Smooth muscle cell (in vitro differentiated cells): ENCODE data around the gene SEZ6L. TPM values are rescaled to one million over a fixed set of nuclear protein-coding genes. Genes with fewer than 3 reads are reported as not detected.

Experiments used
- DNase-seq: peaks from one replicate; lab custom pipeline; 2025; ENCODE audit not compliant: unreplicated experiment; lab: John Stamatoyannopoulos, UW
- H2AFZ ChIP-seq: fragments of 200-600 bp; sonication (generic); 2 replicates; pipeline ENCODE4 v1.6.0; 2016; ENCODE audit warnings: antibody characterized with exemption, low read depth, mild to moderate bottlenecking
- H3F3A ChIP-seq: fragments of 200-600 bp; sonication (generic); 2 replicates; pipeline ENCODE4 v1.6.0; 2017; ENCODE audit warnings: antibody characterized with exemption, low read depth
- H3K27ac ChIP-seq: fragments of 200-600 bp; sonication (generic); 2 replicates; pipeline ENCODE4 v1.5.1; 2016; ENCODE audit warnings: low read depth, mild to moderate bottlenecking
- H3K27me3 ChIP-seq: fragments of 200-600 bp; sonication (generic); 2 replicates; pipeline ENCODE4 v1.6.1; 2016; ENCODE audit warnings: low read depth, mild to moderate bottlenecking
- H3K36me3 ChIP-seq: fragments of 200-600 bp; sonication (generic); 2 replicates; pipeline ENCODE4 v1.5.1; 2016; ENCODE audit warnings: low read depth
- H3K4me1 ChIP-seq: fragments of 200-600 bp; sonication (generic); 2 replicates; pipeline ENCODE4 v1.5.1; 2016; ENCODE audit warnings: low read depth
- H3K4me2 ChIP-seq: fragments of 200-600 bp; sonication (generic); 2 replicates; pipeline ENCODE4 v1.6.0; 2016; ENCODE audit warnings: mild to moderate bottlenecking
- H3K4me3 ChIP-seq: fragments of 200-600 bp; sonication (generic); 2 replicates; pipeline ENCODE4 v1.5.1; 2016; ENCODE audit warnings: mild to moderate bottlenecking
- H3K79me2 ChIP-seq: fragments of 200-600 bp; sonication (generic); 2 replicates; pipeline ENCODE4 v1.6.0; 2016; ENCODE audit warnings: low read depth, mild to moderate bottlenecking
- H3K9ac ChIP-seq: fragments of 200-600 bp; sonication (generic); 2 replicates; pipeline ENCODE4 v1.6.0; 2016; ENCODE audit warnings: low read depth
- H3K9me3 ChIP-seq: fragments of 200-600 bp; sonication (generic); replicated peaks from 2 replicates; pipeline ENCODE4 v1.5.1; 2016; ENCODE audit warnings: low read depth
- H4K20me1 ChIP-seq: fragments of 200-600 bp; sonication (generic); 2 replicates; pipeline ENCODE4 v1.6.0; 2016; ENCODE audit warnings: low read depth
- WGBS: methylation state at CpG from one replicate; pipeline ENCODE4 v1.1.7; 2016; ENCODE audit warnings: low lambda C conversion rate; 5-methylcytosine and 5-hydroxymethylcytosine counted together
- polyA plus RNA-seq: library from polyadenylated mRNA; unstranded; fragments of >200 nt; fragmentation: Nextera tagmentation; extraction: Ambion mirVana; gene quantifications from 2 replicates; pipeline ENCODE4 v1.2.1, GENCODE V29; 2016
- total RNA-seq: library from RNA; depleted of rRNA; stranded (reverse); fragments of >200 nt; gene quantifications from 2 replicates; pipeline ENCODE4 v1.2.3, GENCODE V29; 2014
- TF ChIP-seq, protein P1 (sequence below): fragments of 200-600 bp; sonication (generic); IDR thresholded peaks from 2 replicates; pipeline ENCODE4 v1.5.1; 2017; ENCODE audit warnings: borderline replicate concordance, mild to moderate bottlenecking, antibody characterized with exemption; ENCODE audit not compliant: insufficient read depth, poor library complexity, severe bottlenecking

Gene SEZ6L
- total and polyA plus RNA-seq, 2 experiments from 2014 or later, result 2.1 TPM

DNA sequence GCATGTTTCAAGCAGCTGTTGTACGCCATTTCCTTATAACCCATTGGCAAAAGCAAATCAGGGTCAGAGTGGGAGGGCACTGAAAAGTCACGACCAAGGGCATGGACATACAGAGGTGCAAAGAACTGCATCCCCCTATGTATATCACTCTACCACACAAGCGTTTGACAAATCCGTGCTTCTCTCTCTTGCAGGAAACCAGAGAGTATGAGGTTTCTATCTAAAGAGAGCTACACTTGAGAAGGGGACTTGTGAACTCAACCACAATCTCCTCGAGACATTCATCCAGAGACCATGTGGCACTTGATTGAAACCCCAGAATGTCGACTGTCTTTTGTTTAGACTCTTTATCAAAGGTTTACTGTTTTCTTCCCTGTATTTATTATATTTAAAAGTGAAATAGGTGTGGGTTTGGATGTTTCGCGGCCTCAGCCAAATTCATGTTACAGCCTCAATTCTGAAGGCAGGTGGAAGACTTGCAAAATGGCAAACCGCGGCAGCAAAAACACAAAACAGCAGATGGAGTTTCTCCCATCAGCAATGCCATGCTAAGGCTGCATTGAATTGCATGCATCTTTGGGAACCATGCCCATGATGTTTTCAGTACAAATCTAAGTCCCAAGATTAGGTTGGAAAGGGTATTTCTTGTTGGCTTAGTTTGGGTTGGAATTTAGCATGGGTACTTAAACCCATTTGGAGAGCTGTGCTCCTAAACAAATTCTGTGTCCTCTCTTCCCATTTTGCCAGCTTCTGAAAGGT lies 211.0 kb downstream of the SEZ6L start:
- 88% methylated on average over 10 of the region's 10 CpGs for WGBS
- H3K9me3 ChIP-seq, result no peaks in the 10 kb centered on the region
- H3K4me3 ChIP-seq, result no peak overlapping the region
- no peaks in the 10 kb centered on the region for H3K79me2 ChIP-seq
- peaks cover 11% of the 10 kb centered on the region for H3K27me3 ChIP-seq
- H2AFZ ChIP-seq, result no peak overlapping the region
- H3K9ac ChIP-seq, result no peak overlapping the region
- no peak overlapping the region for H3K27ac ChIP-seq
- TF ChIP-seq, protein P1, sequence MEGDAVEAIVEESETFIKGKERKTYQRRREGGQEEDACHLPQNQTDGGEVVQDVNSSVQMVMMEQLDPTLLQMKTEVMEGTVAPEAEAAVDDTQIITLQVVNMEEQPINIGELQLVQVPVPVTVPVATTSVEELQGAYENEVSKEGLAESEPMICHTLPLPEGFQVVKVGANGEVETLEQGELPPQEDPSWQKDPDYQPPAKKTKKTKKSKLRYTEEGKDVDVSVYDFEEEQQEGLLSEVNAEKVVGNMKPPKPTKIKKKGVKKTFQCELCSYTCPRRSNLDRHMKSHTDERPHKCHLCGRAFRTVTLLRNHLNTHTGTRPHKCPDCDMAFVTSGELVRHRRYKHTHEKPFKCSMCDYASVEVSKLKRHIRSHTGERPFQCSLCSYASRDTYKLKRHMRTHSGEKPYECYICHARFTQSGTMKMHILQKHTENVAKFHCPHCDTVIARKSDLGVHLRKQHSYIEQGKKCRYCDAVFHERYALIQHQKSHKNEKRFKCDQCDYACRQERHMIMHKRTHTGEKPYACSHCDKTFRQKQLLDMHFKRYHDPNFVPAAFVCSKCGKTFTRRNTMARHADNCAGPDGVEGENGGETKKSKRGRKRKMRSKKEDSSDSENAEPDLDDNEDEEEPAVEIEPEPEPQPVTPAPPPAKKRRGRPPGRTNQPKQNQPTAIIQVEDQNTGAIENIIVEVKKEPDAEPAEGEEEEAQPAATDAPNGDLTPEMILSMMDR, result no peak
- no peaks in the 10 kb centered on the region for H4K20me1 ChIP-seq
- no peak overlapping the region for H3K4me2 ChIP-seq
- no peaks in the 10 kb centered on the region for H3F3A ChIP-seq
- peaks cover under 1% of the 10 kb centered on the region for H3K4me1 ChIP-seq
- H3K36me3 ChIP-seq, result no peaks in the 10 kb centered on the region
- DNase-seq, result no peak

DNA sequence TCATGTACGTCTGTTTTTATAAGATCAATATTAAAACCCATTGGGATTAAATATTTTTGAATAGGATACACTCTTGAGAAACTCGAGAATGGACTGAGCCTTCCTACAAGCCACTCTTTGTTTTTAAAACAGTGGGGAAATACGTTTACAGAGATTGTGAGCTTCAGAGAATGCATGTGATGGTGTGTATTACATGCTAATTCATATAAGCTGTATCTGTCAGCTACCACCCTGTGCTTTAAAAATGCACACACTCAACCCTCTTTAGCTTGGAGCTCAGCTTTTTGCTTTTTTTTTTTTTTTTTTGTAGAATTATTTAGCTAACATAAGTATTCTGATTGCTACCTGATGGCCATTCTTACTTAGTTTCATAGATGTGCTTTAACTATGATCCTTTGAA lies 213.5 kb downstream of the SEZ6L start:
- no peak overlapping the region for H3K4me2 ChIP-seq
- peaks cover 5% of the 10 kb centered on the region for H3K4me1 ChIP-seq
- peaks cover 11% of the 10 kb centered on the region for H3K27me3 ChIP-seq
- H3K36me3 ChIP-seq, result no peaks in the 10 kb centered on the region
- no peak overlapping the region for H2AFZ ChIP-seq
- no peak overlapping the region for H3K27ac ChIP-seq
- DNase-seq, result no peak
- H3K79me2 ChIP-seq, result no peaks in the 10 kb centered on the region
- no peaks in the 10 kb centered on the region for H4K20me1 ChIP-seq
- TF ChIP-seq, protein P1, result no peak
- H3K9ac ChIP-seq, result no peak overlapping the region
- WGBS, result 85% methylated on average over 3 of the region's 3 CpGs
- H3K9me3 ChIP-seq, result no peaks in the 10 kb centered on the region
- H3F3A ChIP-seq, result no peaks in the 10 kb centered on the region
- H3K4me3 ChIP-seq, result no peak overlapping the region

DNA sequence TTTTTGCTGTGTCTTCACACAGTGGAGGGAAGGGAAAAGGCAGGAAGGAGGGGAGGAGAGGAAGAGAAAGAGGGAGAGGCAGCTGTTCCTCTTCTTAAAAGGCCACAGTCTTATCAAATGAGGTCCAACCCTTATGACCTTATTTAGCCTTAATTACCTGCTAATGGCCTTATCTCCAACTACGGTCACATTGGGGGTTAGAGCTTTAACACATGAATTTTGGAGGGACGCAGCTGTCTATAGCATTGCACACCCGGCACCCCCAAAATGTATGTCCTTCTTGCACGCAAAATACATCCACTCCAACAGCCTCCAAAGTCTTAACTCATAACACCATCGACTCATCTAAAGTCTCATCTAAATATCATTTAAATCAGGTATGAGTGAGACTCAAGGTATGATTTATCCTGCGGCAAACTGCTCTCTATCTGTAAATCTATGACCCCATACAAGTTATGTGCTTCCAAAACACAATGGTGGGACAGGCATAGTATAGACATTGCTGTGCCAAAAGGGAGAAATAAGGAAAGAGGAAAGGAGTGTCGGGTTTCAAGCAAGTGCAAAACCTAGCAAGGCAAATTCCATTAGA lies 214.8 kb downstream of the SEZ6L start:
- Histone ChIP-seq H3K27ac (no peak overlapping the region), H2AFZ (no peak overlapping the region), H3K9ac (no peak overlapping the region), H3K36me3 (no peaks in the 10 kb centered on the region), H4K20me1 (no peaks in the 10 kb centered on the region), H3K4me1 (peaks cover 5% of the 10 kb centered on the region), H3K79me2 (no peaks in the 10 kb centered on the region), H3K4me3 (no peak overlapping the region), H3K9me3 (no peaks in the 10 kb centered on the region), H3K27me3 (peaks cover 11% of the 10 kb centered on the region), H3K4me2 (no peak overlapping the region), H3F3A (no peaks in the 10 kb centered on the region)
- DNase-seq, result no peak
- TF ChIP-seq, protein P1, result no peak
- 91% methylated on average over 7 of the region's 7 CpGs for WGBS
